GM15510 (cell line): ENCODE measurements around the gene SNCG.

Source experiments
- POLR2A ChIP-seq: IDR thresholded peaks from 3 replicates; pipeline ENCODE4 v1.6.1; 2011; ENCODE audit warnings: borderline replicate concordance; ENCODE audit not compliant: insufficient read length; ENCODE audit errors: extremely low read depth

Gene SNCG

DNA sequence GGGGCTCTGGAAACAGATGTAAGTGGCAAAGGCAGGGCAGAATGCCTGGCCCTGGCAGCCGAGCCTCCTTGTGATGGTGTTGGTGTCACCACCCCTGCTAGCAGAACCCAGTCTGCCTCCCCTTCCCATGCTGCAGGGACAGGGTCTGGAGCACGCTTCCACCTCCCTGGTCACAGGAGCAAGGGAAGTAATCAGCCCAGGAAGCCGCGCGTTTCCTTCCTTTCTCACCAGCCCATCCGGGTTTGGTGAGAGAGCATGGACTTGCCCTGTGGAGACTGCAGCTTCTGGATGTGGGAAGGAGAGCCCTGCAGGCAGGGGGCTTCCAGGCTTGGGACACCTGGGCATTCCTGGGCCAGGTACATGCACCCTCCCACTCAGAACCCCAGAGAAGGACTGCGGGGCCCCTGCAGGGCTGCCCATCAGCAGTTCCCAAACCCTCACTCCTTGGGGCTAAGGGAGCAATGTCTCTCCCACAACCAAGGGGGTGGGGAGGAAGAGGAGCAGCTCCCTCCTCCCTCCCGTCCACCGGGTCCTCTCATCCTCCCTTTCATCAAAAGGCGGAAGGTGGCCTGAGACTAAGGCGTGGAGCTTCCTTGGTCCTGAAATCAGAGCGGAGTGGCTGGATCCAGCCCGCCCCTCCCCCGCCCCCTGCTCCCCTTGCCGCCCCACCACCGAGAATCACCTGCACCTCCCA lies 2.8 kb upstream of the SNCG start:
- no peak for TF ChIP-seq POLR2A

DNA sequence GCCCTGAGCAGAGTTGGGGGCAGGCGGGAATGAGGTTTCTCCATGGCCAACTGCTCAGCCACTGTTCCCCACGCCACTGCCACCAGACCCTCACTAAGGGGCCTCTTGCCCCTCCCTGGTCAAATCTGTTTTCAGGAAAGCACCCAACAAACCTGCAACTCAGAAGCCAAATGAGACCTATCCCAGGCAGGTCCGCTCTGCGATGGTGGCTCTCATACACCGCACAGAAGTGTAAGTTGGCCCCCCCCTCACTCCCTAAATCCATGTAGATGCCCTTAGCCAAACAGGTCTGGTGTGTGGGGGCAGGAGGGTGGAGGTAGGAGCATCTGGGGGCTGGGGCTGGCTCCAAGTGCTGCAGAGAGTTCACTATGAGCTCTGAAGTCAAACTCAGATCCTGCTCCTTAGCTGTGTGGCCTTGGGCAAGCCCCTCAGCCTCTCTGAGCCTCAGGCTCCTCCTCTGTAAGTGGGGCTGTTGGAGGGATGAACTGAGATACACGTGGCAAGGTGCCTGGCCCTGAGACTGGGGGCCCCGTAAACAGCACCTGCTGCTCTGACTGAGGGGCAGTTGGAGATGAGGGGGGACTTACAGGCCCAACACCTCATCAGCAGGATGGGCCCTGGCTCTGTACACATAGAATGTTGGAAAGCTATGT lies 2.1 kb upstream of the SNCG start:
- TF ChIP-seq POLR2A = no peak

DNA sequence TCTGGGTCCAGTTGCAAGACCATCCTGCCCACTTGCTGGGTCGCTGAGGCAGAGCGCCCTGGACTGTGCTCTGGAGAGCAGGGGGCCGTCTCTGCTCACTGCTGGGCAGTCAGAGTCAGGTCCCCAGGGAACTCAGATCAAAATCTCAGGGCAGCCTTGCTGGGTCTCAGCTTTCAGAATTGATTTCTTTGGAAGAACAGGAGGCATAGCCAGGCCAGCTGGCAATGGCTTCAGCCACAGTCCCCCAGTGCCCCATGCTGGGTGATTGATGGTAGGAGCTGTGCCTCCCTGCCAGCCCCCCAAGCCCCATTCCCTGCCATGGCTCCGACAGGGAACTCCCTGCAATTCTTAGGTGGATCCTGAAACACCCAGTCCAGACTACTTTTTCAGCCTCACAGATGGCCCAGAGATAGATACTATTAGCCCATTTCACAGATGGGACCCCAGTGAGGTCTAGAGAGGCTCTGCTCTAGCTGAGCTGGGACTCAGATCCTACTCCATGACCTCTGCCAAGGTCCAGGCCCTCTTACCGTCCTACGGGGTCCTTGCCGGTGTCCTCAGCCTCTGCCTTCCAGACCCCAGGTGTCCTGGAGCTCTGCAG lies 1.5 kb upstream of the SNCG start:
- no peak for TF ChIP-seq POLR2A

DNA sequence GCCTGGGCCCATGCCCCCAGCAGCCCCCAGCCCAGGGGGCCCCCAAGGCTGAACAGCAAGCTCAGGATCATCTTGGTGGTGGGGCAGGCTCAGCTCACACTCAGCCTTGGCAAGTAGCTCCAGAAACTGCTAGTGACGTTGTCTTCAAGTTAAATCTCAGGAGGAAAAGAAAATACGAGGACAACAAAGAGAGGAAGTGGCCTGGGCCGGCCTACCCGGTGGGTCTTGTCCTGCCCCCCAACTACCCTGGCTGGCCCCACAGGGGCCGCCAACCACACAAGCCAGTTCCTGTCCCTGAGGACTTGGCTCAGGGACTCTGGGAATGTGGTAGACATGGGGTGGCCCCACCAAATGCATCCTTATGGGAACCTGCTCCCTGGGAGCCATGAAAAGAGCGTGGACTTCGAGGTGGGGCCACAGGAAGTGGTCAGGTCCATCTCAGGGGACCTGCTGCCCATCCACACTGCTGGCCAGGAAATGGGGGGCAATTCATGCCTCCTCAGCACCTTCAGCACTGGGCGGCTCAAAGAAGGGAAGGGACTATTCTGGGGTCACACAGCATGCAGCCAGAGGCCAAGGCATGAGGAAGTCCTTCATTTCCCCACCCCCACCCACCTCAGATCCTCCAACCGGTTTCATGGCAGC lies 806 bp upstream of the SNCG start, which contains the start of gene MMRN2:
Gene MMRN2 (minus strand): TSS at position 145 of the 645 bp plus-strand sequence. CDS start 74 bp downstream, at position 71.
- no peak for TF ChIP-seq POLR2A

DNA sequence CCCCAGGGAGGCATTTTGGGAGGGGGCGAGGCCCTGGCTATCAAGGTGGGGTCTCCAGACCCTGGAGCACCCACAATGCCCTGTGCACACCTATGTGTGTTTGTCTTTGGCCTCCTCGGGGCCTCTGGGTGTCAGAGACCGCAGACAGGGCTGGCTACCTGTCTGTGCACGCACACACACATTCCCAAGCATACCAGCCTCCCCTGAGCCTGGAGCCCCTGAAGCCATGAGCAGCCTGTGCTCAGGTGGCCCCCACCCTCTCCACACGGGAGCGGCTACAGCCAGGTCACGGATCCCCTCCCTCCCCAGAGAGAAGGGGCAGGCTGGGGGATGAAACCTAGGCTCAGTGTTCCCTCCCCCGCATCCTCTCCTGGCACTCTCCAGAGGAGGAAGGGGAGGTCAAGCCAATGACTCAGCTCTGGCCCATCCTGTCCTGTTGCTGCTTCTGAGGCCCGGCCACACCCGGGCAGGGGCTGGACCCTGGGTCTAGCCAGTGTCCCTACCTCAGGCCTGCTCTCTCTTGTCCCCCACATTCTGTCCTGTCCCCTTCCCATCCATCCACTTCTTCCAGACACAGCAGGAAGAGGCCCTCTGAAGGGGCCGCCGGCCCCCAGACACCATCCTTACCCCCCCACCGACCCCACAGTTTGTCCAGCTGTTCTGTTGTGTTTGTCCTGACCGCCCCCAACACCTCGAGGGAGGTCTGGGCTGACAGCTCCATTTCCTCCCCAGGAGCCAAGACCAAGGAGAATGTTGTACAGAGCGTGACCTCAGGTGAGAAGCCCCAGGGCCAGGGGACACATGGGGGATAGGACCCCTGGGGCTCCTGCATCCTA lies 720 bp downstream of the SNCG start:
- TF ChIP-seq POLR2A = no peak

DNA sequence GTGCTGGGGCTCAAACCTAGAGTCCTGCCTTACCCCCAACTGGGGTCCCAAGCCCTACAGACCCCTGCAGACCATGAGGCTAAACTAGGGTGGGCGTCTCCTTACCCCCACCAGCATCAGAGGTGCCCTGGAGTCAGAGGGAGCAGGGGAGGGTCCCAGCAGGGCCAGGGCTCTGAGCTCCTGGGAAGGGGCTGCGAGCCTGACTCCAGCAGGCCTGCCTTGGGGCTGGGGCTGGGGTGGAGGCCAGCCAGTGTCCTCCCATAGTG lies 1.3 kb downstream of the SNCG start:
- no peak for TF ChIP-seq POLR2A

DNA sequence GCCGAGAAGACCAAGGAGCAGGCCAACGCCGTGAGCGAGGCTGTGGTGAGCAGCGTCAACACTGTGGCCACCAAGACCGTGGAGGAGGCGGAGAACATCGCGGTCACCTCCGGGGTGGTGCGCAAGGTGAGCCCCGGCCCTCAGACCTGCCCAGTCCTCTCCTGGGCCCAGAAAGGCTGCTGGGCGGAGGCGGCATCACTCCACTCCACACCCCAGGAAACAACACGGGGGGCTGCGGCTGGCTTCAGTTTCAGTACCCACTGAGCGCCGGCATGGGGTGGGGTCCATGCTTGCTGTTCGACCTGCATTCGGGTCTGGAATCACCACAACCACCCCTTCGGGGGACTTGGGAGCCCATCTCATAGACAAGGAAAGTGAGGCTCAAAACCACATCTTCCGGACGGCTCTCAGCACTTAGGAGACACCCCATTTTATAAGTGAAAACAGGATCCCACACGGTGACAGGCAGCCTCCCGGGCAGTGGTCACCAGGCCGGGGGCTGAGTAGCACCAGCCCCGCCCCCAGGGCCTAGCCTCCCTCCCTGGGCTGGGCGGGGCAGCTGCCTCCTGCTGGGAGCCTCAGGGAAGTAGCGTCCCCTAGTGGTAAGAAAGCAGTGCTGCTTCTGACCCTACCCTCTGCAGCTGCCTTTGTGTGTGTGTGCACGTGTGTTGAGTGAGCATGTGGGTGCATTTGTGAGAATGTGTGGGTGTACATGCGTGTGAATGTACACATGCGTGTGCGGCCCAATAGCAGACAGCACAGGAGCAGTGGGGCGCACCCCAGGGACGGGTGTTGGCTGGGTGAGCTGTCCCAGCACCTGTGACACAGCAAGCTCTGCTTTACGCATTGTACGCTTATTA lies 1.8 kb downstream of the SNCG start:
- no peak for TF ChIP-seq POLR2A

DNA sequence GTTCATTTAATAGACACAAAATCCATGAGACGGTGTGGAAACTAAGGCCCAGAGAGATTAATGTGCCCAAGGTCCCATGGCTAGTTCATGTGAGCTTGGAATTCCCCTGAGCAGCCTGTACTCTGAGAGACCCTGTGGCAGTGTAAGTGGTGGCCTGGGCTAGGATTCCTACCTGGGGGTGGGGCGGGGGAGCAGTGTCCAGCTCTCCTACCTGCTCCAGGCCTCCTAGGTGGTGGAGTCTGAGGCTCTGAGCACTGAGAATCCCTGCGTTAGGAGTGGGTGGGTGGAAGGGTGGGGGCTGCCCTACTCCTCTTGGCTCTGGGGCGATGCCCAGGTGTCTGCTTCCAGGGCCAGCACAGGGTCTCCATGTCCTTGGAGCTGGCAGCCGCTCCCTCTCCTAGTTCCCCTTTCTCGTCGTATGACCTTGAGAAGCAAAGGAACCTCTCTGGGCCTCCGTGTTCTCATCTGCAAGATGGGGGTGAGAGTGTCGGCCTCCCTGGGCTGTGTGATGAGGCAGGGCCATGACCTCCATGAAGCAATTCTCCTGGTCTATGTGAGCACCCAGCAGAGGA lies 2.5 kb downstream of the SNCG start:
- TF ChIP-seq POLR2A = no peak

DNA sequence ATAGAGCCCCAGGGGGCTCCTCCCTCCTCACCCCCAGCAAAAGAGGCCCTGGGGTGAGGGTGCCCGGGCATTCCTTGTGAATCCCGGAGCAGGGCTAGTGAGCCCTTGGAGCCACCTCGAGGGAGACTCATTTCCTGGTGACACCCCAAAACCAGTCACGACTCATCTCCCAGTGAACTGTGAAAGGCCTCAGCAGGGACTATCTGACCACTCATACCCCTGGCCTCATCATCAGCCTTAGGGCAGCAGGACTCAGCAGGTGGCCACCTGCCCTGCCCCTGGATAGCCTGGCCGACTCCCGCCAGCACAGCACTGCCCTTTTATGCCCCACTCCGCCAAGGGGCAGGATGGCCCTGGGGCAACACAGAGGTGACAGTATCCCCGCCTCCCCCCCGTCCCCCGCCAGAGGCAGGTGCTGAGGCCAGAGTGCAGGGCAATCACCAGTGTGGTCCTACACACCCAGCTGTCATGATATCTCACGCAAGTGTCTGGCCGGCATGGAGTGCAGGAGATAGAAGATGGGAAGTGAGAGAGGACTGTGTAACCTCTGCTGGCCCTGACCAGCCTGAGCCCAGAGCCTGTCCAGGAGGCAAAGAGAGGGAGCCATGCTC lies 3.2 kb downstream of the SNCG start:
- TF ChIP-seq POLR2A = no peak

DNA sequence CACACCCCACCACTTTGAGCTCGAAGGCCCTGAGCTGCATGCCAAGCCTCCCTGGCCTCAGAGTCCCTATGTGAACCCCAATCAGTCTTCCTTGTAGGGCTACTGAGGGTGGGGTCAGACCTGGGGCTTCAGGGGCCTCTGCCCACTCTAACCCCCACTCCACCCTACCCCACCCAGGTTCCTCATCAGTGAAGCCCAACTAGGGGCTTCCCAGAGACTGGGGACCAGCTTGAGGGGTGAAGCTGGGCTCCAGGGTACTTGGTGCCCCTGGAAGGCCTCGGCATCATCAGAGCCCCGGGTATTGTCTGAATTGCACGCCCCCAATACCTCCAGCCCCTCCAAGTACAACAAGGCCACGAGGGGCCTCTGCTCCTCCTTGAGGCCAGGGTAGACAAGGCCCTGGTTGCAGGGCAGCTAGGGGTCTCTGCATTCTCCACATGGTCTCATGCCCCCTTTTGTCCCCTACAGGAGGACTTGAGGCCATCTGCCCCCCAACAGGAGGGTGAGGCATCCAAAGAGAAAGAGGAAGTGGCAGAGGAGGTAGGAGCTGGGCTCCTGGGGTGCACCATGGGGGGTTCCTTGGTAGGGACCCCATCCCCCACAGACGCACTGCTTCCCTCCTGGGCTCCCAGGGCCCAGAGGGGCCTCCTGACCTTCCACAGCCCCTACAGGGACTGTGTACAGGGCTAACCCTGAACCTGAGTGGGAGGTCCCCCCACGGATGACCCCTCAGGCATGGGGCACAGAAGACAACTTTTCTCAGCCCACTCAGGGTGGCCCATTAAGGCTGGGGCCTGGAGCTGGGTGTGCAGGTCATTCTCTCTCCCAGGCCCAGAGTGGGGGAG lies 4.0 kb downstream of the SNCG start:
- no peak for TF ChIP-seq POLR2A

DNA sequence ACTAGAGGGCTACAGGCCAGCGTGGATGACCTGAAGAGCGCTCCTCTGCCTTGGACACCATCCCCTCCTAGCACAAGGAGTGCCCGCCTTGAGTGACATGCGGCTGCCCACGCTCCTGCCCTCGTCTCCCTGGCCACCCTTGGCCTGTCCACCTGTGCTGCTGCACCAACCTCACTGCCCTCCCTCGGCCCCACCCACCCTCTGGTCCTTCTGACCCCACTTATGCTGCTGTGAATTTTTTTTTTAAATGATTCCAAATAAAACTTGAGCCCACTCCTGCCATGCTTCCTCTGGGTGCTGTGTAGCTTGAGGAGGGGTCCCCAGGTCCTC lies 4.5 kb downstream of the SNCG start:
- TF ChIP-seq POLR2A = no peak

DNA sequence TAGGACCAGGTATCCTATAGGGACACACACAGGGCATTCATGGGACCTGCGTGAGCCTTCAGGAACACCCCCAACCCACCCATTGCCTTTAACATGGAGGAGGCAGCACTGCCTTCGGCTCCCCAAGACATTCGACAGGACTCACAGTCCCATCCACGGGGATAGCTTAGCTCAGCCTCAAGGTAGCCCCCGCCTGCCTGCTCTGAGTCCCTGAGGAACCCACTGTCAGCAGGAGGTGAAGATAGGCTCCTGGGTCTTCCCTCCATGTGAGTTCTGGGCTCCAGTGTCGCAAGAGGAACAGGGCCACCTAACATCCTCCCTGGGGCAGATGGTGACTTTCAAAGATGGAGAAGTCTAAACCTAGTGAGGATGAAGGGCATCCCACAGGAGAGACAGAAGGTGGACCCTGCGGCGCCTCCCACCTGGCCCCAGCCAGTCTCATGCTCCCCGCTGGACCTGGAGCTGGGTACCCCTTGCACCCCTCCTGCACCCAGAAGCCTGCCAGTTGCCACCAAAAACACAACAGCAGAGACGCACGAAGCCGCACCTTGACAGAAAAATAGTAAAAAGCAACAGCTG lies 5.0 kb downstream of the SNCG start:
- no peak for TF ChIP-seq POLR2A

DNA sequence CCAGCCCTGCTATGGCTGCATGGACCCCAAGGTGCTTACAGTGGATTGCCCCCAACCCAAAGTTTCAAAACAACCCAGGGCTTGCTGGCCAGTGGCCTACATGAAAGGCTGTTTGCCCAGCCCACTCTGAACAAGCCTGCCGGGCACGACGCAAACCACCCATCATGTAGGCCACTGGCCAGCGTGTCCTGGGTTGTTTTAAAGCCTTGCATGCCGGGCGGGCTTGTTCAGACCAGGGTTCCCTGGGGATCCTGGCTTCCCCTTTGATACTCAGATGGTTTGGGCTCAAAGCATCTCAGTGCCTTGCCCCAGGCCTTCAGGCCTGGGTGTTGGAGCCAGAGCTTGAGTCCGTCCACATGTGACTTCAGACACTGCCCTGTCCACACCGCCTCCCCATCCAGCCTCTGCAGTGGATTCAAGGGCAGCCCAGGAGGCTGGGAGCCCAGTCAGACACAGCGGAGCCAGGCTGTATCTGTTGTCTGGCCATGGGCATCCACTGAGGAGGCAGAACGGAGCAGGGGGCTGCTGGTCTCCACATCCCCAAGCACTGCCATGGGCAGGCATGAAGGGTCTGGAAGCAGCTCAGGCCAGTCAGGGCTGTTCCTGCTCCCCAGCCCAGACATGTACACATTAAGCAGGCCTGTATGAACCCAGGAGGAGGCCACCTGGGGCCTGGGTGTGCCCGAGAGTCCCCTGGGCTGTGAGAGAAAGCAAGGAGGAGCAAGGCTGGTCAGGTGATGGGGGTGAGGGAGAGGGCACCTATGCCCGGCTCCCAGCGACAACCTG lies 5.9 kb downstream of the SNCG start:
- no peak for TF ChIP-seq POLR2A
